Caco-2 (cell line): ENCODE measurements around the gene RPUSD1. TPM values are rescaled to one million over a fixed set of nuclear protein-coding genes. Genes with fewer than 3 reads are reported as not detected.

ENCODE experiments used
- BruUV-seq: library from RNA; stranded (reverse); fragments of 400-500 nt; replicated peaks from 2 replicates; lab custom pipeline; 2021; lab: Mats Ljungman, UMichigan
- CTCF ChIA-PET: fragments of 300-600 bp; sonication (Branson Sonifier 250); formaldehyde crosslinking; loops from one replicate; lab custom pipeline; 2022; ENCODE audit warnings: antibody characterized with exemption; lab: Charles Lee
- POLR2A ChIA-PET: fragments of 300-600 bp; sonication (Branson Sonifier 250); formaldehyde crosslinking; loops from one replicate; lab custom pipeline; 2022; ENCODE audit warnings: antibody characterized with exemption; lab: Charles Lee
- DNase-seq, 2 experiments: peaks; one replicate each; pipeline versions ENCODE4 v3.0.0 to v3.0.0-alpha.2; 2020 to 2022
- H3K27me3 ChIP-seq: replicated peaks from 2 replicates; pipeline ENCODE4 v1.6.0; 2011; ENCODE audit warnings: low read length; ENCODE audit not compliant: control insufficient read depth, insufficient read depth
- H3K36me3 ChIP-seq: 2 replicates; pipeline ENCODE4 v1.5.1; 2011; ENCODE audit warnings: low read length; ENCODE audit not compliant: control insufficient read depth, insufficient read depth
- H3K4me1 ChIP-seq: fragments of 250-450 bp; sonication (Bioruptor Pico); 2 replicates; pipeline ENCODE4 v1.5.1; 2020; ENCODE audit warnings: mild to moderate bottlenecking
- H3K4me3 ChIP-seq: 2 replicates; pipeline ENCODE4 v1.5.1; 2011; ENCODE audit warnings: low read depth, mild to moderate bottlenecking, control low read depth, low read length
- H3K9me3 ChIP-seq: fragments of 250-450 bp; sonication (Bioruptor Pico); 2 replicates; pipeline ENCODE4 v1.5.1; 2020; ENCODE audit warnings: mild to moderate bottlenecking, moderate library complexity
- H3K27ac Mint-ChIP-seq: one replicate; pipeline ENCODE4 v1.8.0; 2022; ENCODE audit warnings: mixed read lengths; ENCODE audit not compliant: unreplicated experiment
- H3K27me3 Mint-ChIP-seq: one replicate; pipeline ENCODE4 v1.8.0; 2022; ENCODE audit warnings: mixed read lengths; ENCODE audit not compliant: insufficient read depth, unreplicated experiment
- H3K36me3 Mint-ChIP-seq: one replicate; pipeline ENCODE4 v1.8.0; 2022; ENCODE audit warnings: mild to moderate bottlenecking, mixed read lengths; ENCODE audit not compliant: insufficient read depth, unreplicated experiment
- H3K4me1 Mint-ChIP-seq: one replicate; pipeline ENCODE4 v1.8.0; 2022; ENCODE audit warnings: low read depth, mixed read lengths; ENCODE audit not compliant: unreplicated experiment
- H3K4me3 Mint-ChIP-seq: one replicate; pipeline ENCODE4 v1.8.0; 2022; ENCODE audit warnings: mild to moderate bottlenecking, moderate library complexity, mixed read lengths; ENCODE audit not compliant: unreplicated experiment
- H3K9me3 Mint-ChIP-seq: one replicate; pipeline ENCODE4 v1.8.0; 2022; ENCODE audit warnings: mixed read lengths; ENCODE audit not compliant: unreplicated experiment
- intact Hi-C: fragments of 100-400 bp; cut with micrococcal nuclease; formaldehyde crosslinking; loops from one replicate; pipeline ENCODE4 v1.10.0; 2022; ENCODE audit not compliant: unreplicated experiment
- total RNA-seq: library from RNA; stranded (reverse); gene quantifications from 2 replicates; pipeline ENCODE4 v1.2.3, GENCODE V29; 2022
- TF ChIP-seq, protein P1 (sequence below), 2 experiments: fragments of 200-600 bp in 1 of 2; IDR thresholded peaks; 1 replicate in 1 of 2; 2 replicates in 1 of 2; pipeline versions ENCODE4 v1.5.1 to v1.8.0; 2011 to 2022; ENCODE audit warnings: antibody characterized with exemption in 1 of 2, control low read depth in 1 of 2, inconsistent platforms in 1 of 2, low read depth in 1 of 2, low read length in 1 of 2, mild to moderate bottlenecking in 1 of 2, moderate library complexity in 1 of 2; ENCODE audit not compliant: insufficient read depth in 1 of 2, severe bottlenecking in 1 of 2, unreplicated experiment in 1 of 2

The RPUSD1 gene
- total RNA-seq, 1 experiment from 2014 or later = 44.0 TPM

GRCh38 chr16:769934-770333 lies 18.2 kb downstream of the RPUSD1 start:
- Mint-ChIP-seq H3K27ac (no peak overlapping the region), H3K9me3 (no peaks in the 10 kb centered on the region), H3K27me3 (no peaks in the 10 kb centered on the region), H3K4me1 (no peaks in the 10 kb centered on the region), H3K36me3 (no peaks in the 10 kb centered on the region), H3K4me3 (no peak overlapping the region)
- H3K27me3 ChIP-seq = no peaks in the 10 kb centered on the region
- intact Hi-C loops = no loop called here
- H3K4me1 ChIP-seq = 0 out of 2 replicates have a peak, but pooled peaks cover 2% of the 10 kb centered on the region
- H3K9me3 ChIP-seq = no peaks in the 10 kb centered on the region
- no peak overlapping the region for H3K4me3 ChIP-seq
- no peaks in the 10 kb centered on the region for H3K36me3 ChIP-seq
- no TSS peak for BruUV-seq
- ChIA-PET POLR2A (no interaction called here), CTCF (no interaction called here)
- TF ChIP-seq, protein P1, sequence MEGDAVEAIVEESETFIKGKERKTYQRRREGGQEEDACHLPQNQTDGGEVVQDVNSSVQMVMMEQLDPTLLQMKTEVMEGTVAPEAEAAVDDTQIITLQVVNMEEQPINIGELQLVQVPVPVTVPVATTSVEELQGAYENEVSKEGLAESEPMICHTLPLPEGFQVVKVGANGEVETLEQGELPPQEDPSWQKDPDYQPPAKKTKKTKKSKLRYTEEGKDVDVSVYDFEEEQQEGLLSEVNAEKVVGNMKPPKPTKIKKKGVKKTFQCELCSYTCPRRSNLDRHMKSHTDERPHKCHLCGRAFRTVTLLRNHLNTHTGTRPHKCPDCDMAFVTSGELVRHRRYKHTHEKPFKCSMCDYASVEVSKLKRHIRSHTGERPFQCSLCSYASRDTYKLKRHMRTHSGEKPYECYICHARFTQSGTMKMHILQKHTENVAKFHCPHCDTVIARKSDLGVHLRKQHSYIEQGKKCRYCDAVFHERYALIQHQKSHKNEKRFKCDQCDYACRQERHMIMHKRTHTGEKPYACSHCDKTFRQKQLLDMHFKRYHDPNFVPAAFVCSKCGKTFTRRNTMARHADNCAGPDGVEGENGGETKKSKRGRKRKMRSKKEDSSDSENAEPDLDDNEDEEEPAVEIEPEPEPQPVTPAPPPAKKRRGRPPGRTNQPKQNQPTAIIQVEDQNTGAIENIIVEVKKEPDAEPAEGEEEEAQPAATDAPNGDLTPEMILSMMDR (IDR thresholded peaks at IDR 0.05; ENCODE audit: insufficient read depth in 1 of 2, low read depth in 1 of 2, low read length in 1 of 2, severe bottlenecking in 1 of 2, unreplicated experiment in 1 of 2) = no peak
- DNase-seq = no peak

- POLR2A ChIA-PET = no interaction called here
- Mint-ChIP-seq H3K27me3 (no peaks in the 10 kb centered on the region), H3K36me3 (no peaks in the 10 kb centered on the region), H3K4me3 (no peak overlapping the region), H3K9me3 (no peaks in the 10 kb centered on the region), H3K4me1 (no peaks in the 10 kb centered on the region), H3K27ac (no peak overlapping the region)
- Histone ChIP-seq H3K9me3 (no peaks in the 10 kb centered on the region), H3K4me1 (0 out of 2 replicates have a peak, but pooled peaks cover 2% of the 10 kb centered on the region), H3K4me3 (peak overlapping the region; percentile 15; the same call in 1 of the 2 replicates), H3K27me3 (no peaks in the 10 kb centered on the region), H3K36me3 (no peaks in the 10 kb centered on the region)
- BruUV-seq = no TSS peak
- TF ChIP-seq, protein P1 (IDR thresholded peaks at IDR 0.05; ENCODE audit: insufficient read depth in 1 of 2, low read depth in 1 of 2, low read length in 1 of 2, severe bottlenecking in 1 of 2, unreplicated experiment in 1 of 2) = no peak
- intact Hi-C loops = no loop called here
- CTCF ChIA-PET = no interaction called here
- DNase-seq = no peak
Measured at GRCh38 chr16:769184-769784, 18.9 kb downstream of the RPUSD1 start.

DNA sequence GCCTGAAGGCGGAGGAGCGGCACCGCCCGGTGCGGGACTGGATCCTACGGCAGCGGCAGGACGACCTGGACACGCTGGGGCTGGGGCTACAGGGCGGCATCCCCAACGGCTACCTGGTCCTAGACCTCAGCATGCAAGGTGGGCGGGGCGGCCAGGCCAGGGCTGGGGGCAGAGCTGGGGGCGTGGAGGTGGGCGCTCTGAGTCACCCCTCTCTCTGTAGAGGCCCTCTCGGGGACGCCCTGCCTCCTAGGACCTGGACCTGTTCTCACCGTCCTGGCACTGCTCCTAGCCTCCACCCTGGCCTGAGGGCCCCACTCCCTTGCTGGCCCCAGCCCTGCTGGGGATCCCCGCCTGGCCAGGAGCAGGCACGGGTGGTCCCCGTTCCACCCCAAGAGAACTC lies 19.8 kb downstream of the RPUSD1 start:
- H3K27ac Mint-ChIP-seq = no peak overlapping the region

More for the DNA sequence above, 19.8 kb downstream of the RPUSD1 start:
- no peak overlapping the region for H3K4me3 Mint-ChIP-seq
- no peaks in the 10 kb centered on the region for H3K4me1 Mint-ChIP-seq
- TF ChIP-seq, protein P1 (IDR thresholded peaks at IDR 0.05; ENCODE audit: insufficient read depth in 1 of 2, low read depth in 1 of 2, low read length in 1 of 2, severe bottlenecking in 1 of 2, unreplicated experiment in 1 of 2) = no peak
- intact Hi-C loops = no loop called here
- H3K9me3 Mint-ChIP-seq = no peaks in the 10 kb centered on the region
- Histone ChIP-seq H3K9me3 (no peaks in the 10 kb centered on the region), H3K27me3 (no peaks in the 10 kb centered on the region), H3K36me3 (no peaks in the 10 kb centered on the region), H3K4me3 (no peak overlapping the region), H3K4me1 (0 out of 2 replicates have a peak, but pooled peaks cover 2% of the 10 kb centered on the region)
- ChIA-PET CTCF (no interaction called here), POLR2A (no interaction called here)
- no TSS peak for BruUV-seq
- H3K27me3 Mint-ChIP-seq = no peaks in the 10 kb centered on the region
- DNase-seq = no peak
- H3K36me3 Mint-ChIP-seq = no peaks in the 10 kb centered on the region
